ENCODE results near the gene IL1RAPL1.

Gene IL1RAPL1

GRCh38 chrX:29640106-29640505 lies 1052.9 kb downstream of the IL1RAPL1 start:
- TF ChIP-seq CTCF (IDR thresholded peaks at IDR 0.05; ENCODE audit: low read depth, low read length), result no peak
- H3K4me3 ChIP-seq (replicated peaks in 1 of 2; ENCODE audit: low read depth in 2 of 2, low read length in 2 of 2), result no peak overlapping the region
- DNase-seq (ENCODE audit: low read depth in 2 of 2), result no peak

- H3K4me3 ChIP-seq (replicated peaks in 1 of 2; ENCODE audit: low read depth in 2 of 2, low read length in 2 of 2), result no peak overlapping the region
- DNase-seq (ENCODE audit: low read depth in 2 of 2), result no peak
Measured at GRCh38 chrX:29641461-29641860, 1054.2 kb downstream of the IL1RAPL1 start.

GRCh38 chrX:29643181-29643580 lies 1055.9 kb downstream of the IL1RAPL1 start:
- no peak for TF ChIP-seq CTCF (IDR thresholded peaks at IDR 0.05; ENCODE audit: low read depth, low read length)
- DNase-seq (ENCODE audit: low read depth in 2 of 2), result no peak
- H3K4me3 ChIP-seq (replicated peaks in 1 of 2; ENCODE audit: low read depth in 2 of 2, low read length in 2 of 2), result no peak overlapping the region

More at GRCh38 chrX:29641461-29641860, 1054.2 kb downstream of the IL1RAPL1 start:
- TF ChIP-seq CTCF (IDR thresholded peaks at IDR 0.05; ENCODE audit: low read depth, low read length), result no peak

GRCh38 chrX:29648161-29648560 lies 1060.9 kb downstream of the IL1RAPL1 start:
- TF ChIP-seq CTCF (IDR thresholded peaks at IDR 0.05; ENCODE audit: low read depth, low read length), result no peak
- H3K4me3 ChIP-seq (replicated peaks in 1 of 2; ENCODE audit: low read depth in 2 of 2, low read length in 2 of 2), result no peak overlapping the region
- no peak for DNase-seq (ENCODE audit: low read depth in 2 of 2)

- no peak overlapping the region for H3K4me3 ChIP-seq (replicated peaks in 1 of 2; ENCODE audit: low read depth in 2 of 2, low read length in 2 of 2)
- DNase-seq (ENCODE audit: low read depth in 2 of 2), result peak; percentile 55 to 76
- no peak for TF ChIP-seq CTCF (IDR thresholded peaks at IDR 0.05; ENCODE audit: low read depth, low read length)
Measured at GRCh38 chrX:29652484-29652883, 1065.2 kb downstream of the IL1RAPL1 start.

- no peak overlapping the region for H3K4me3 ChIP-seq (replicated peaks in 1 of 2; ENCODE audit: low read depth in 2 of 2, low read length in 2 of 2)
- no peak for TF ChIP-seq CTCF (IDR thresholded peaks at IDR 0.05; ENCODE audit: low read depth, low read length)
- DNase-seq (ENCODE audit: low read depth in 2 of 2), result no peak
Measured at GRCh38 chrX:29653721-29654120, 1066.5 kb downstream of the IL1RAPL1 start.

GRCh38 chrX:29659911-29660310 lies 1072.7 kb downstream of the IL1RAPL1 start:
- TF ChIP-seq CTCF (IDR thresholded peaks at IDR 0.05; ENCODE audit: low read depth, low read length), result no peak
- DNase-seq (ENCODE audit: low read depth in 2 of 2), result no peak
- no peak overlapping the region for H3K4me3 ChIP-seq (replicated peaks in 1 of 2; ENCODE audit: low read depth in 2 of 2, low read length in 2 of 2)
